GM23338 (cell line): Measurements from ENCODE around the gene SLC35D1. TPM values are rescaled to one million over a fixed set of nuclear protein-coding genes. Genes with fewer than 3 reads are reported as not detected.
"Not testable (repeated sequence)": the region's sequence is repeated elsewhere in the genome, so short reads cannot be mapped to it uniquely, and the experiment has no call there.

Source experiments
- ATAC-seq: fragments of 200-7000 bp; cut with Tn5 transposase; 3 replicates; pipeline ENCODE4 v1.9.1; 2020
- DNase-seq: peaks from one replicate; pipeline ENCODE4 v3.0.0-alpha.2; 2015; ENCODE audit warnings: low spot score
- H2AFZ ChIP-seq: fragments of 200-600 bp; sonication (generic); 2 replicates; pipeline ENCODE4 v1.8.0; 2016; ENCODE audit warnings: antibody characterized with exemption, mild to moderate bottlenecking, moderate library complexity
- H3F3A ChIP-seq: fragments of 200-600 bp; sonication (generic); replicated peaks from 2 replicates; pipeline ENCODE4 v1.8.0; 2017; ENCODE audit warnings: antibody characterized with exemption, mixed run types, low read depth
- H3K27ac ChIP-seq: fragments of 200-600 bp; sonication (generic); 2 replicates; pipeline ENCODE4 v1.6.1; 2016; ENCODE audit warnings: low read depth
- H3K27me3 ChIP-seq: fragments of 200-600 bp; sonication (generic); 2 replicates; pipeline ENCODE4 v1.8.0; 2016; ENCODE audit warnings: mild to moderate bottlenecking, mixed run types, moderate library complexity; ENCODE audit not compliant: insufficient read depth
- H3K36me3 ChIP-seq: fragments of 200-600 bp; sonication (generic); 2 replicates; pipeline ENCODE4 v1.8.0; 2016; ENCODE audit warnings: mild to moderate bottlenecking; ENCODE audit not compliant: insufficient read depth
- H3K4me1 ChIP-seq: fragments of 200-600 bp; sonication (generic); 2 replicates; pipeline ENCODE4 v1.8.0; 2016; ENCODE audit warnings: mild to moderate bottlenecking, moderate library complexity; ENCODE audit not compliant: insufficient read depth
- H3K4me2 ChIP-seq: fragments of 200-600 bp; sonication (generic); 2 replicates; pipeline ENCODE4 v1.7.1; 2017; ENCODE audit warnings: mixed run types
- H3K4me3 ChIP-seq: fragments of 200-600 bp; sonication (generic); 2 replicates; pipeline ENCODE4 v1.6.1; 2016; ENCODE audit warnings: mixed run types
- H3K79me2 ChIP-seq: fragments of 200-600 bp; sonication (generic); replicated peaks from 2 replicates; pipeline ENCODE4 v1.8.0; 2017; ENCODE audit warnings: mild to moderate bottlenecking; ENCODE audit not compliant: insufficient read depth
- H3K9me2 ChIP-seq: fragments of 200-600 bp; sonication (generic); 2 replicates; pipeline ENCODE4 v1.8.0; 2017; ENCODE audit not compliant: insufficient read depth
- H4K20me1 ChIP-seq: fragments of 200-600 bp; sonication (generic); replicated peaks from 2 replicates; pipeline ENCODE4 v1.8.0; 2017; ENCODE audit warnings: mild to moderate bottlenecking; ENCODE audit not compliant: insufficient read depth
- H3K27ac Mint-ChIP-seq: 2 replicates; pipeline ENCODE4 v1.8.0; 2020; ENCODE audit warnings: inconsistent platforms, mild to moderate bottlenecking, moderate library complexity, mixed read lengths
- H3K27me3 Mint-ChIP-seq: 3 replicates; pipeline ENCODE4 v1.8.0; 2022; ENCODE audit warnings: low read depth, mild to moderate bottlenecking, moderate library complexity, mixed read lengths, inconsistent platforms; ENCODE audit not compliant: insufficient read depth, poor library complexity
- H3K36me3 Mint-ChIP-seq: 3 replicates; pipeline ENCODE4 v1.8.0; 2021; ENCODE audit warnings: low read depth, mild to moderate bottlenecking, inconsistent platforms, moderate library complexity, mixed read lengths
- H3K4me1 Mint-ChIP-seq: 3 replicates; pipeline ENCODE4 v1.8.0; 2020; ENCODE audit warnings: mild to moderate bottlenecking, inconsistent platforms, mixed read lengths
- H3K4me3 Mint-ChIP-seq: 3 replicates; pipeline ENCODE4 v1.8.0; 2021; ENCODE audit warnings: moderate library complexity, mild to moderate bottlenecking, inconsistent platforms, mixed read lengths
- H3K9me3 Mint-ChIP-seq: 3 replicates; pipeline ENCODE4 v1.8.0; 2020; ENCODE audit warnings: moderate library complexity, mild to moderate bottlenecking, inconsistent platforms, mixed read lengths
- EZH2 ChIP-seq: fragments of 200-600 bp; sonication (generic); IDR thresholded peaks from one replicate; pipeline ENCODE4 v1.8.0; 2017; ENCODE audit warnings: antibody characterized with exemption, mild to moderate bottlenecking, low read depth; ENCODE audit not compliant: unreplicated experiment
- EZH2phosphoT487 ChIP-seq: fragments of 200-600 bp; sonication (generic); IDR thresholded peaks from one replicate; pipeline ENCODE4 v1.8.1; 2018; ENCODE audit warnings: antibody characterized with exemption; ENCODE audit not compliant: unreplicated experiment
- POLR2AphosphoS5 ChIP-seq: IDR thresholded peaks from 2 replicates; pipeline ENCODE4 v1.6.1; 2016; ENCODE audit warnings: antibody characterized with exemption, low read depth
- STAT1 ChIP-seq: IDR thresholded peaks from one replicate; pipeline ENCODE4 v1.6.1; 2016; ENCODE audit warnings: antibody characterized with exemption; ENCODE audit not compliant: unreplicated experiment
- ZNF114 ChIP-seq: fragments of 250-450 bp; sonication (Bioruptor Pico); IDR thresholded peaks from 2 replicates; pipeline ENCODE4 v1.5.0; 2020; ENCODE audit warnings: mild to moderate bottlenecking, moderate library complexity
- ZNF331 ChIP-seq: fragments of 250-450 bp; sonication (Bioruptor Pico); IDR thresholded peaks from 2 replicates; pipeline ENCODE4 v1.5.0; 2020; ENCODE audit warnings: low read depth, mild to moderate bottlenecking, moderate library complexity
- polyA plus RNA-seq: library from polyadenylated mRNA; unstranded; fragments of >200 nt; fragmentation: Nextera tagmentation; extraction: Ambion mirVana; gene quantifications from 2 replicates; pipeline ENCODE4 v1.2.1, GENCODE V29; 2016
- total RNA-seq: library from RNA; depleted of rRNA; stranded (reverse); fragments of >200 nt; shearing (Covaris generic); gene quantifications from 2 replicates; pipeline ENCODE4 v1.2.3, GENCODE V29; 2014
- TF ChIP-seq, protein P1 (sequence below), 2 experiments: fragments of 200-600 bp in 1 of 2; sonication (generic) in 1 of 2; conservative IDR thresholded peaks; 2 replicates each; pipeline versions ENCODE4 v1.5.1 to v1.6.1; 2016 to 2017; ENCODE audit warnings: antibody characterized with exemption in 2 of 2, low read depth in 2 of 2, mild to moderate bottlenecking in 2 of 2, moderate library complexity in 1 of 2
- TF ChIP-seq, protein P2 (sequence below): fragments of 250-450 bp; sonication (Bioruptor Pico); IDR thresholded peaks from 2 replicates; pipeline ENCODE4 v1.5.0; 2020; ENCODE audit warnings: mild to moderate bottlenecking, moderate library complexity

The SLC35D1 gene
- total and polyA plus RNA-seq, 2 experiments from 2014 or later: 0.68 to 2.8 TPM

DNA sequence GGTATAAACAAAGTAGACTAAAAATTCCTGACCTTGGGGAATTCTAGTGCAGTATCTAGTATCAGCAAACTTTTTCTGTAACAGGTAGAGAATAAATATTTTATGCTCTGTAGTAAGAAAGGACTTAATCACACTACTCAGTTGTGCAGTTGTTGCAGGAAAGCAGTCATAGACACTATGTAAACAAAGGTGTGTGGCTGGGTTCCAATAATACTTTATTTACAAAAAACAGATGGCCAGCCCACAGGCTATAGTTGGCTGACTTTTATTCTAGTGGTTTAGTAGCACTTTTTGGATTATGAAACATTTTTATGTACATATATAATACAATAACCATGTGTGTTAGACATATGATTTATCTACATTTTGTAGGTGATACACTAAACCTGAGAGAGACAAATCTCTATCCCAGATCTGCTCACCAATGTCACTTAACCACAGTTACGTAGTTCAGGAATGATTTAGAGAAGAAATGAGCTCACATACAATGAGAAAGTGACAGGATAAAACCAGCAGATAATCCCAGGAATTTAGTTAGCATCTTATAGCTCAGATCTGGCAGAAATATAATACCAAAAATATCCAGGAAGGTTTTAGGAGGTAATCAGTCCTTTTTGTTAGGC lies 73.1 kb downstream of the SLC35D1 start:
- H3K27me3 Mint-ChIP-seq: no peaks in the 10 kb centered on the region
- H3F3A ChIP-seq: no peaks in the 10 kb centered on the region
- peaks cover 41% of the 10 kb centered on the region for H3K36me3 Mint-ChIP-seq
- no peaks in the 10 kb centered on the region for H3K9me3 Mint-ChIP-seq
- H3K4me3 ChIP-seq: no peak overlapping the region
- H3K4me3 Mint-ChIP-seq: no peak overlapping the region
- no peak for TF ChIP-seq POLR2AphosphoS5
- TF ChIP-seq, protein P1, sequence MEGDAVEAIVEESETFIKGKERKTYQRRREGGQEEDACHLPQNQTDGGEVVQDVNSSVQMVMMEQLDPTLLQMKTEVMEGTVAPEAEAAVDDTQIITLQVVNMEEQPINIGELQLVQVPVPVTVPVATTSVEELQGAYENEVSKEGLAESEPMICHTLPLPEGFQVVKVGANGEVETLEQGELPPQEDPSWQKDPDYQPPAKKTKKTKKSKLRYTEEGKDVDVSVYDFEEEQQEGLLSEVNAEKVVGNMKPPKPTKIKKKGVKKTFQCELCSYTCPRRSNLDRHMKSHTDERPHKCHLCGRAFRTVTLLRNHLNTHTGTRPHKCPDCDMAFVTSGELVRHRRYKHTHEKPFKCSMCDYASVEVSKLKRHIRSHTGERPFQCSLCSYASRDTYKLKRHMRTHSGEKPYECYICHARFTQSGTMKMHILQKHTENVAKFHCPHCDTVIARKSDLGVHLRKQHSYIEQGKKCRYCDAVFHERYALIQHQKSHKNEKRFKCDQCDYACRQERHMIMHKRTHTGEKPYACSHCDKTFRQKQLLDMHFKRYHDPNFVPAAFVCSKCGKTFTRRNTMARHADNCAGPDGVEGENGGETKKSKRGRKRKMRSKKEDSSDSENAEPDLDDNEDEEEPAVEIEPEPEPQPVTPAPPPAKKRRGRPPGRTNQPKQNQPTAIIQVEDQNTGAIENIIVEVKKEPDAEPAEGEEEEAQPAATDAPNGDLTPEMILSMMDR (conservative IDR thresholded peaks at IDR 0.05; ENCODE audit: low read depth in 2 of 2): no peak
- no peak for TF ChIP-seq EZH2
- no peak overlapping the region for H3K4me2 ChIP-seq
- H3K27me3 ChIP-seq: no peaks in the 10 kb centered on the region
- H3K36me3 ChIP-seq: peaks cover 14% of the 10 kb centered on the region
- H3K4me1 ChIP-seq: no peaks in the 10 kb centered on the region
- no peaks in the 10 kb centered on the region for H3K4me1 Mint-ChIP-seq
- no peaks in the 10 kb centered on the region for H3K9me2 ChIP-seq
- H4K20me1 ChIP-seq: no peaks in the 10 kb centered on the region; the same call in 1 of the 2 replicates
- DNase-seq (no peak), ATAC-seq (no peak)
- no peak overlapping the region for H2AFZ ChIP-seq
- no peaks in the 10 kb centered on the region for H3K79me2 ChIP-seq
- H3K27ac Mint-ChIP-seq: no peak overlapping the region
- H3K27ac ChIP-seq: no peak overlapping the region

DNA sequence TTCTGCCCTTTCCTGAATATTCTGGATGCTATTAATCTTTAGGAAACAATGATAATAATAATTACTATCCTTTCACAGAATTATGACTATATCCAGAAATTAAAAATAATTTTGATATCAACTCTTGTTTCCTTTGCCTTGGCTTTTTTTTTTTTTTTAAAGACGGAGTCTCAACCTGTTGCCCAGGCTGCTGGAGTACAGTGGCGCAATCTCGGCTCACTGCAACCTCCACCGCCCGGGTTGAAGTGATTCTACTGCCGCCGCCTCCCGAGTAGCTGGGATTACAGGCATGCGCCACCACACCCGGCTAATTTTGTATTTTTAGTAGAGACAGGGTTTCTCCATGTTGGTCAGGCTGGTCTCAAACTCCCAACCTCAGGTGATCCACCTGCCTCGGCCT lies 74.3 kb downstream of the SLC35D1 start:
- H3K4me3 Mint-ChIP-seq: not testable (repeated sequence)
- H3K36me3 ChIP-seq: peaks cover 14% of the 10 kb centered on the region

DNA sequence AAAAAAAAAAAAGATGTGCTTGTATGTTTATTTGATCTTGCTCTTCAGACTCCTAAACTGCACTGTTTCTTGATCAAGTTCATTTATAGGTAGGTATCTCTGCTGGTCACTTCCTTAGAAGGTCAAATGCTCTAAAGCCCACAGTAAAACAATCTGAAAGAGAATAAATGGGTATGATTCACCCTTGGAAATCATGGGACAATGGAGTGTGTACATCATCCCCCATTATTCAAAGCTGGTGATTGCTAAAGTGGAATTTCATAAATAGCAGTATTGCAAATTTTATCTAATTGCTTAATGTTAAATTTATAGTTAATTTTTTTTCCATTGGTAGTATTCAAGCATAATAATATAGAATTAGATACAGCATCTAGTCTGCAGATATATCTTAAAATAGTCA lies 75.7 kb downstream of the SLC35D1 start:
- Mint-ChIP-seq H3K27me3 (no peaks in the 10 kb centered on the region), H3K36me3 (peaks cover 38% of the 10 kb centered on the region), H3K4me3 (no peak overlapping the region), H3K9me3 (no peaks in the 10 kb centered on the region), H3K4me1 (no peaks in the 10 kb centered on the region), H3K27ac (no peak overlapping the region)
- Histone ChIP-seq H3K27me3 (no peaks in the 10 kb centered on the region), H3F3A (no peaks in the 10 kb centered on the region), H3K27ac (no peak overlapping the region), H2AFZ (no peak overlapping the region), H3K4me1 (no peaks in the 10 kb centered on the region), H4K20me1 (no peaks in the 10 kb centered on the region; the same call in 1 of the 2 replicates), H3K9me2 (no peaks in the 10 kb centered on the region), H3K79me2 (no peaks in the 10 kb centered on the region), H3K4me2 (no peak overlapping the region), H3K4me3 (no peak overlapping the region), H3K36me3 (peaks cover 14% of the 10 kb centered on the region; the same call in 1 of the 2 replicates)
- no peak for DNase-seq
- ATAC-seq: no peak
- TF ChIP-seq, protein P2, sequence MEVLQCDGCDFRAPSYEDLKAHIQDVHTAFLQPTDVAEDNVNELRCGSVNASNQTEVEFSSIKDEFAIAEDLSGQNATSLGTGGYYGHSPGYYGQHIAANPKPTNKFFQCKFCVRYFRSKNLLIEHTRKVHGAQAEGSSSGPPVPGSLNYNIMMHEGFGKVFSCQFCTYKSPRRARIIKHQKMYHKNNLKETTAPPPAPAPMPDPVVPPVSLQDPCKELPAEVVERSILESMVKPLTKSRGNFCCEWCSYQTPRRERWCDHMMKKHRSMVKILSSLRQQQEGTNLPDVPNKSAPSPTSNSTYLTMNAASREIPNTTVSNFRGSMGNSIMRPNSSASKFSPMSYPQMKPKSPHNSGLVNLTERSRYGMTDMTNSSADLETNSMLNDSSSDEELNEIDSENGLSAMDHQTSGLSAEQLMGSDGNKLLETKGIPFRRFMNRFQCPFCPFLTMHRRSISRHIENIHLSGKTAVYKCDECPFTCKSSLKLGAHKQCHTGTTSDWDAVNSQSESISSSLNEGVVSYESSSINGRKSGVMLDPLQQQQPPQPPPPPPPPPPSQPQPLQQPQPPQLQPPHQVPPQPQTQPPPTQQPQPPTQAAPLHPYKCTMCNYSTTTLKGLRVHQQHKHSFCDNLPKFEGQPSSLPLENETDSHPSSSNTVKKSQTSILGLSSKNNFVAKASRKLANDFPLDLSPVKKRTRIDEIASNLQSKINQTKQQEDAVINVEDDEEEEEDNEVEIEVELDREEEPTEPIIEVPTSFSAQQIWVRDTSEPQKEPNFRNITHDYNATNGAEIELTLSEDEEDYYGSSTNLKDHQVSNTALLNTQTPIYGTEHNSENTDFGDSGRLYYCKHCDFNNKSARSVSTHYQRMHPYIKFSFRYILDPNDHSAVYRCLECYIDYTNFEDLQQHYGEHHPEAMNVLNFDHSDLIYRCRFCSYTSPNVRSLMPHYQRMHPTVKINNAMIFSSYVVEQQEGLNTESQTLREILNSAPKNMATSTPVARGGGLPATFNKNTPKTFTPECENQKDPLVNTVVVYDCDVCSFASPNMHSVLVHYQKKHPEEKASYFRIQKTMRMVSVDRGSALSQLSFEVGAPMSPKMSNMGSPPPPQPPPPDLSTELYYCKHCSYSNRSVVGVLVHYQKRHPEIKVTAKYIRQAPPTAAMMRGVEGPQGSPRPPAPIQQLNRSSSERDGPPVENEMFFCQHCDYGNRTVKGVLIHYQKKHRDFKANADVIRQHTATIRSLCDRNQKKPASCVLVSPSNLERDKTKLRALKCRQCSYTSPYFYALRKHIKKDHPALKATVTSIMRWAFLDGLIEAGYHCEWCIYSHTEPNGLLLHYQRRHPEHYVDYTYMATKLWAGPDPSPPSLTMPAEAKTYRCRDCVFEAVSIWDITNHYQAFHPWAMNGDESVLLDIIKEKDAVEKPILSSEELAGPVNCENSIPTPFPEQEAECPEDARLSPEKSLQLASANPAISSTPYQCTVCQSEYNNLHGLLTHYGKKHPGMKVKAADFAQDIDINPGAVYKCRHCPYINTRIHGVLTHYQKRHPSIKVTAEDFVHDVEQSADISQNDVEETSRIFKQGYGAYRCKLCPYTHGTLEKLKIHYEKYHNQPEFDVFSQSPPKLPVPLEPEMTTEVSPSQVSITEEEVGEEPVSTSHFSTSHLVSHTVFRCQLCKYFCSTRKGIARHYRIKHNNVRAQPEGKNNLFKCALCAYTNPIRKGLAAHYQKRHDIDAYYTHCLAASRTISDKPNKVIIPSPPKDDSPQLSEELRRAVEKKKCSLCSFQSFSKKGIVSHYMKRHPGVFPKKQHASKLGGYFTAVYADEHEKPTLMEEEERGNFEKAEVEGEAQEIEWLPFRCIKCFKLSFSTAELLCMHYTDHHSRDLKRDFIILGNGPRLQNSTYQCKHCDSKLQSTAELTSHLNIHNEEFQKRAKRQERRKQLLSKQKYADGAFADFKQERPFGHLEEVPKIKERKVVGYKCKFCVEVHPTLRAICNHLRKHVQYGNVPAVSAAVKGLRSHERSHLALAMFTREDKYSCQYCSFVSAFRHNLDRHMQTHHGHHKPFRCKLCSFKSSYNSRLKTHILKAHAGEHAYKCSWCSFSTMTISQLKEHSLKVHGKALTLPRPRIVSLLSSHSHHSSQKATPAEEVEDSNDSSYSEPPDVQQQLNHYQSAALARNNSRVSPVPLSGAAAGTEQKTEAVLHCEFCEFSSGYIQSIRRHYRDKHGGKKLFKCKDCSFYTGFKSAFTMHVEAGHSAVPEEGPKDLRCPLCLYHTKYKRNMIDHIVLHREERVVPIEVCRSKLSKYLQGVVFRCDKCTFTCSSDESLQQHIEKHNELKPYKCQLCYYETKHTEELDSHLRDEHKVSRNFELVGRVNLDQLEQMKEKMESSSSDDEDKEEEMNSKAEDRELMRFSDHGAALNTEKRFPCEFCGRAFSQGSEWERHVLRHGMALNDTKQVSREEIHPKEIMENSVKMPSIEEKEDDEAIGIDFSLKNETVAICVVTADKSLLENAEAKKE (CRISPR knock-in tag): no peak
- TF ChIP-seq EZH2 (no peak), ZNF114 (CRISPR knock-in tag) (no peak), STAT1 (no peak), ZNF331 (CRISPR knock-in tag) (no peak), EZH2phosphoT487 (no peak)

More for the DNA sequence above, 74.3 kb downstream of the SLC35D1 start:
- not testable (repeated sequence) for H3K4me3 ChIP-seq, H3K9me2 ChIP-seq, H3K27ac ChIP-seq, H3K27me3 Mint-ChIP-seq, H3K4me2 ChIP-seq, DNase-seq, H3K4me1 ChIP-seq, H3K4me1 Mint-ChIP-seq, H3K9me3 Mint-ChIP-seq, H3K27me3 ChIP-seq, H3K79me2 ChIP-seq, H2AFZ ChIP-seq, H3F3A ChIP-seq, ATAC-seq, H4K20me1 ChIP-seq, H3K27ac Mint-ChIP-seq
- H3K36me3 Mint-ChIP-seq: peaks cover 46% of the 10 kb centered on the region
